GM12874 (cell line): ENCODE measurements around the gene FUOM.

ENCODE experiments used
- TF ChIP-seq, protein P1 (sequence below): IDR thresholded peaks from 2 replicates; pipeline ENCODE4 v1.5.1; 2011; ENCODE audit warnings: low read depth, mild to moderate bottlenecking, control low read depth, low read length, moderate library complexity; ENCODE audit not compliant: insufficient read depth

Gene FUOM

DNA sequence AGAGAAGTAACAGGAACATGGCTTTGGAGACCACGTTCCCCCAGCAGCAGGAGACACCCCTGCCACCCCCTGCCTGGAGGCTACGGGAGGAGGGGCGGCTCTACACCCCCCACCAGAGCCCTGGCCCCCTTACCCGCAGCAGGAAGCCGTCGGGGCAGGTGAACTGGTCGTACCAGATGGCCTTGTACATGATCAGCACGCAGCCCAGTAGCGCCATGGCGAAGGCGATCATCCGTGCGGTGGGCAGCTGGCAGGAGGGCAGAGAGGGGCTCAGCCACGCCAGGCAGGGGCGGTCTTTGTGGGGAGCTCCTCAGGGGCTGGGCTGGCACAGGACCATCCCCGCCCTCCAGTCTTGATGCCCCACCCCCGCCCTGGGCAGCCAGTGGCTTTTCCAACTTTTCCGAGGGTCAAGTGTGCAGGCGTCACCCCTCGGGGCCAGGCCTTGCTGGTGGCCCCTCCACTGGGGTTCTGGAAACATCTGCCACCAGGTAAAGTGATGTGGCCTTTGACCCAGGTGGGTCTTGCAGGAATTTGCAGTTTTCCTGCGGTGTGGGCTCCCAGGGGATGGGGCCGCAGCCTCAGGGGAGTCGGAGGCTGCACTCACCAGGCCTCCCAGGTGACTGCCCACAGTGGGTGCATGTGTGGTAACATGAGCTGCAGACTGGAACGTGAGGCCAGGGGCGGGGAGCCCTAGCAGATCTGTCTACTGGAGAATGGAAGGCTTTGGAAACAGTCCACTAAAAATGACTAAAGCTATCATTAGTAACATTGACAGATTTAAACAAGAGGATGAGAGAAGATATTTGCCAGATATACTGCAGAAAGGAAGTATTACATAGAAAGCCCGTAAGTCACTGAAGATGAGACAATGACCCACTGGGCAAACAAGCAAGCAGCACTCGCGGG, 30.8 kb downstream of the FUOM start:
- TF ChIP-seq, protein P1, sequence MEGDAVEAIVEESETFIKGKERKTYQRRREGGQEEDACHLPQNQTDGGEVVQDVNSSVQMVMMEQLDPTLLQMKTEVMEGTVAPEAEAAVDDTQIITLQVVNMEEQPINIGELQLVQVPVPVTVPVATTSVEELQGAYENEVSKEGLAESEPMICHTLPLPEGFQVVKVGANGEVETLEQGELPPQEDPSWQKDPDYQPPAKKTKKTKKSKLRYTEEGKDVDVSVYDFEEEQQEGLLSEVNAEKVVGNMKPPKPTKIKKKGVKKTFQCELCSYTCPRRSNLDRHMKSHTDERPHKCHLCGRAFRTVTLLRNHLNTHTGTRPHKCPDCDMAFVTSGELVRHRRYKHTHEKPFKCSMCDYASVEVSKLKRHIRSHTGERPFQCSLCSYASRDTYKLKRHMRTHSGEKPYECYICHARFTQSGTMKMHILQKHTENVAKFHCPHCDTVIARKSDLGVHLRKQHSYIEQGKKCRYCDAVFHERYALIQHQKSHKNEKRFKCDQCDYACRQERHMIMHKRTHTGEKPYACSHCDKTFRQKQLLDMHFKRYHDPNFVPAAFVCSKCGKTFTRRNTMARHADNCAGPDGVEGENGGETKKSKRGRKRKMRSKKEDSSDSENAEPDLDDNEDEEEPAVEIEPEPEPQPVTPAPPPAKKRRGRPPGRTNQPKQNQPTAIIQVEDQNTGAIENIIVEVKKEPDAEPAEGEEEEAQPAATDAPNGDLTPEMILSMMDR = no peak

DNA sequence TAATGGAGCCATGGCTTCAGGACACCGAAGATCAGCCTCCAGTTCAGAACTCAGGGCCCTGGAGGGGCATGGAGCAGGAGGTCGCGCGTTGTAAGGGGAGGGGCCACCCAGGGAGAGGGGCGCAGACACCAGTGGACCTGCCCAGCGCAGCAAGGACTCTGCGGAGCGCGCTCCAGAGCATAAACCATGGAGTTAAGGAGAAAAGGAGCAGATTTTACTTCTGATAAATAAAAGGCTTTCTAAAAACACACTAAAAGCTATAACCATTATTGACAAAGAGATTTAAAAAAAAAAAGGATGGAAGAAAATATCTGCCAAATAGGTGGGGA, 31.6 kb downstream of the FUOM start:
- TF ChIP-seq, protein P1 = no peak

DNA sequence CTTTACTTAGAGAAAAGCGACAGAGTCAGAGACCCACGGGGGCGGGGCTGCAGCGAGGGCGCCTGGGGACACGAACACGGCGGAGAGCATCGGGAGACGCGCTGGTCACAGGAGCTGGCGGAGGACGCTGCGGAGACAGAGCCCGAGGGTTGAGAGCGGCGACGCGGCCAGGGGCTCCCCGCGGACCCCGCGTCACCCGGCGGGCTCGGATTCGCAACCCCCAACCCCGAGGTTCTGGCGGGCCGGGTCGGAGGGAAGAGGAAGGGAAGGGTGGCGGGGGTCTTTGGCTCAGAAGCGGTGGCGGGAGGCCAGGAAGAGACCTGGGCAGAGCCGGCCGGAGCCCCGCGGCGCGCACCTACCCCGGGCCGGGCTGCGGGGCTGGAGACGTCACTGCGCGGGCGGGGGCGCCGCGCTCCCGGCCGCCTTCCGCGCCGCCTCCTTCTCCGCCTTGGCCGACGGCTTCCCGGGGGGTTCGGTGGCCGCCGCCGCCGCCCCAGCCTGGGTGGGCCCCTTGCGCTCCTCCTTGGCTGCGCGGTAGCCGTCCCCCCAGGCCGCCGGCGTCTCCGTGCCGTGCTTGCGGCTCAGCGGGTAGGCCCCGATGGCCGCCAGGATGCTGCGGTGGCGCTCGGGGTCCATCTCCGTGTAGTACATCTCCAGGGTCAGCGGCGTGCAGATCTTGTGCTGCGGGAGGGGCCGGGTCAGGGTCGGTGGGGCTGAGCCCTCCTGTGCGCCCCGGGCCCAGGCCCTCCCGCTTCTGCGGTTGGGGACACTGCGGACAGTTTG, 32.2 kb downstream of the FUOM start:
- TF ChIP-seq, protein P1 = no peak

DNA sequence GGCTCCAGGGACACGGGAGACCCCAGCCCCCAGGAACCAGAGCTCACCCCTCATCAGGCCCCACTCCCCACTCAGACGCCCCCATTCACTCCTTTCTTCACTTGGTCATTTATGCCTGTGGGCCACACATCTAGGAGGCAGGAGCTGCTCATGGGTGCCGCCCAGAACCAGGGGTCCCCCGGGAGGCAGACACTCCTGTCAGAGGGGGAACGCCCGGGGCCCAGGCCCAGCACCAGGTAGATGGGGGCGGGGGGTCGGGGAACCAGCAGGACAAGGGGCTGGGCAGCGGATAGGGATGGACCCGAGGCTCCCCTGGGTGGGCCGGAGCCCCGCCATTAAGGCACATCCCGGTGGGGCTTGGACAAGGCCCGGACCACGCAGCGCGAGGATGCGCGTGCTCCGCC, 33.0 kb downstream of the FUOM start:
- TF ChIP-seq, protein P1 = no peak

DNA sequence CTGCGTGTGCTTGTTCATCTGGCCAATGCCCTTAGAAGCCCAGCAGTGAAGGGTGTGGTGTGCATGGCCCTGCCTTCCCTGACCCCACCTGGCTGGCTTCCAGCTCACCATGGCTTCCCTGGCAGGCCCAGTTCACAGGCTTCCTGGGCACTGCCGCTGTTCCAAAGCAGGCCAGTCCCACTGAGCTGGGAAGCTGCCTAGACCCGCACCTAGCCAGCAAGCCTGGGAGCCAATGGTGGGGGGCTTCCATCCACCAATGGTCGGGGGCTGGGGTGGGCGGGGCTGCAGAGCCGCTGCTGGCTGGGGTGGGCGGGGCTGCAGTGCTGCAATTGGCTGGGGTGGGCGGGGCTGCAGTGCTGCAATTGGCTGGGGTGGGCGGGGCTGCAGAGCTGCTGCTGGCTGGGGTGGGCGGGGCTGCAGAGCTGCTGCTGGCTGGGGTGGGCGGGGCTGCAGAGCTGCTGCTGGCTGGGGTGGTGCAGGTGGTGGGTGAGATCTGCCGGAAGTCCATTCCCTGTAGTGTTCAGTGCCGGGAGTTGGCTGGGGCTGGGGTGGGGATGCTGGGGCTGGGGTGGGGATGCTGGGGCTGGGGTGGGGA, 33.5 kb downstream of the FUOM start:
- TF ChIP-seq, protein P1 = no peak

DNA sequence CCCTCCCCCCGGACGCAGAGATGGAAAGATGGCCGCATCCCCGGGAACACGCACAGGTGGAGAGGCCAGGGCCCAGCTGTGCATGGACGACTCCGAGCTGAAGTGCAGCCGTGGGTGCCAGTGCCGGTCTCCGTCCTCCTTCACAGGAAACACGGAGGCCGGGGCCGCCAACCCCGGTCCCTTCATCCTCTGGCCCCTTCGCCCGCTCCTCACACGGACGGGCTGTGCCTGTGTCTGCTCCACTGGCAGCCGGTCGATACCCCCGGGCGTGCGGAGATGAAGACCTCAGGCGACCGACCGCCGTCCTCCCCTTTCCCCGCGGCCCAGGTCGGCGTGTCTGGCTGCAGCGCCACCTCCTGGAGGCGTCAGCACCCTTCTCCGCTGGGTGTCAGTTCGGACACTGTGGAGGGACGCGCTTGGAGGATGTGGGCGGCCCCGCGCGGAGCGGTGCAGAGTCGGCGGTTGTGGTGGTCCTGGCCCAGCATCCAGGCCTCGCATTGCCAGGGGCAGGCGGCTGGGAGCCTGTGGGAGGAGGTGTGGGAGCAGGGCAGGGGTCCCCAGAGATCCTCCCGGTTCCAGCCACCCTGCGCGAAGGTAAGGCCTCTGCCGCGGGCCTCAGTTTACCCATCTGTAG, 39.2 kb downstream of the FUOM start:
- TF ChIP-seq, protein P1 = peak; percentile 76

DNA sequence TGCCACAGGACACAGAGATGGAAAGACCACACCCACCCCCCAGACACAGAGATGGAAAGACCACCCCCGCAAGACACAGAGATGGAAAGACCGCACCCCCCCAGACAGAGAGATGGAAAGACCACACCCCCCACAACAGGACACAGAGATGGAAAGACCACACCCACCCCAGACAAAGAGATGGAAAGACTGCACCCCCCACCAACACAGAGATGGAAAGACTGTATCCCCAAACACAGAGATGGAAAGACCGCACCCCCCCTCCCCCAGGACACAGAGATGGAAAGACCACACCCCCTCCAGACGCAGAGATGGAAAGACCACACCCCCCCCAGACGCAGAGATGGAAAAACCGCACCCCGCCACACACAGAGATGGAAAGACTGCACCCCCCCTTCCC, 41.1 kb downstream of the FUOM start:
- TF ChIP-seq, protein P1 = no peak
